ENCODE measurements around the gene THSD8.
"Not testable (repeated sequence)": the region's sequence is repeated elsewhere in the genome, so short reads cannot be mapped to it uniquely, and the experiment has no call there.

Gene THSD8

GRCh38 chr19:12840091-12841079 lies 38.5 kb downstream of the THSD8 start:
- peak overlapping the region; percentile 1 for H3K4me3 ChIP-seq
- H3K27ac ChIP-seq = no peak overlapping the region
- DNase-seq (ENCODE audit: low spot score) = no peak
- no peak for TF ChIP-seq CTCF (IDR thresholded peaks at IDR 0.05)

- Histone ChIP-seq H3K4me3 (peak overlapping the region; percentile 1), H3K27ac (no peak overlapping the region)
- no peak for TF ChIP-seq CTCF (IDR thresholded peaks at IDR 0.05)
- DNase-seq (ENCODE audit: low spot score) = no peak
Observed at GRCh38 chr19:12841094-12841493, 39.2 kb downstream of the THSD8 start.

- no peak for TF ChIP-seq CTCF (IDR thresholded peaks at IDR 0.05)
- no peak for DNase-seq (ENCODE audit: low spot score)
- Histone ChIP-seq H3K27ac (no peak overlapping the region), H3K4me3 (no peak overlapping the region)
Observed at GRCh38 chr19:12842511-12842910, 40.6 kb downstream of the THSD8 start.

GRCh38 chr19:12843328-12843727 lies 41.5 kb downstream of the THSD8 start:
- no peak overlapping the region for H3K4me3 ChIP-seq
- TF ChIP-seq CTCF (IDR thresholded peaks at IDR 0.05) = no peak
- no peak for DNase-seq (ENCODE audit: low spot score)
- H3K27ac ChIP-seq = no peak overlapping the region

GRCh38 chr19:12843999-12844732 lies 42.3 kb downstream of the THSD8 start:
- Histone ChIP-seq H3K4me3 (no peak overlapping the region), H3K27ac (no peak overlapping the region)
- no peak for DNase-seq (ENCODE audit: low spot score)
- TF ChIP-seq CTCF (IDR thresholded peaks at IDR 0.05) = no peak

GRCh38 chr19:12846613-12847012 lies 44.7 kb downstream of the THSD8 start:
- DNase-seq (ENCODE audit: low spot score); H3K27ac ChIP-seq; H3K4me3 ChIP-seq: not testable (repeated sequence)

All from coronary artery (tissue), 2 donors.